OCI-LY3 (cell line): ENCODE measurements around the gene LY6G6F.

ENCODE experiments used
- EZH2phosphoT487 ChIP-seq: fragments of 200-600 bp; shearing (Covaris generic); IDR thresholded peaks from 2 replicates; pipeline ENCODE4 v1.6.1; 2018; ENCODE audit warnings: antibody characterized with exemption, mixed run types, low read depth
- TF ChIP-seq, protein P1 (sequence below): fragments of 200-600, 300-600 bp; sonication (generic); IDR thresholded peaks from 2 replicates; pipeline ENCODE4 v1.5.1; 2014; ENCODE audit warnings: antibody characterized with exemption, low read length, low read depth

- TF ChIP-seq, protein P1, sequence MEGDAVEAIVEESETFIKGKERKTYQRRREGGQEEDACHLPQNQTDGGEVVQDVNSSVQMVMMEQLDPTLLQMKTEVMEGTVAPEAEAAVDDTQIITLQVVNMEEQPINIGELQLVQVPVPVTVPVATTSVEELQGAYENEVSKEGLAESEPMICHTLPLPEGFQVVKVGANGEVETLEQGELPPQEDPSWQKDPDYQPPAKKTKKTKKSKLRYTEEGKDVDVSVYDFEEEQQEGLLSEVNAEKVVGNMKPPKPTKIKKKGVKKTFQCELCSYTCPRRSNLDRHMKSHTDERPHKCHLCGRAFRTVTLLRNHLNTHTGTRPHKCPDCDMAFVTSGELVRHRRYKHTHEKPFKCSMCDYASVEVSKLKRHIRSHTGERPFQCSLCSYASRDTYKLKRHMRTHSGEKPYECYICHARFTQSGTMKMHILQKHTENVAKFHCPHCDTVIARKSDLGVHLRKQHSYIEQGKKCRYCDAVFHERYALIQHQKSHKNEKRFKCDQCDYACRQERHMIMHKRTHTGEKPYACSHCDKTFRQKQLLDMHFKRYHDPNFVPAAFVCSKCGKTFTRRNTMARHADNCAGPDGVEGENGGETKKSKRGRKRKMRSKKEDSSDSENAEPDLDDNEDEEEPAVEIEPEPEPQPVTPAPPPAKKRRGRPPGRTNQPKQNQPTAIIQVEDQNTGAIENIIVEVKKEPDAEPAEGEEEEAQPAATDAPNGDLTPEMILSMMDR, result no peak
- TF ChIP-seq EZH2phosphoT487, result no peak
Observed at GRCh38 chr6:31676904-31677303, 29.8 kb upstream of the LY6G6F start.
